ENCODE results near the gene ARF1.
"Not testable (repeated sequence)": the region's sequence is repeated elsewhere in the genome, so short reads cannot be mapped to it uniquely, and the experiment has no call there.

Gene ARF1

GRCh38 chr1:228102791-228103620 lies 20.5 kb downstream of the ARF1 start, which contains the start of gene C1orf35:
Gene C1orf35, minus strand, starts transcription at chr1:228103325. Its CDS starts 98 bp downstream, at chr1:228103227.
- DNase-seq (ENCODE audit: low spot score) = peak; percentile 99

GRCh38 chr1:228104526-228105269 lies 22.2 kb downstream of the ARF1 start:
- DNase-seq (ENCODE audit: low spot score) = no peak

GRCh38 chr1:228105270-228105995 lies 22.9 kb downstream of the ARF1 start:
- DNase-seq (ENCODE audit: low spot score) = no peak

GRCh38 chr1:228105996-228106799 lies 23.7 kb downstream of the ARF1 start:
- DNase-seq (ENCODE audit: low spot score) = no peak

GRCh38 chr1:228106800-228107054 lies 24.2 kb downstream of the ARF1 start:
- no peak for DNase-seq (ENCODE audit: low spot score)

- DNase-seq (ENCODE audit: low spot score) = no peak
Observed at GRCh38 chr1:228107636-228108035, 25.1 kb downstream of the ARF1 start.

GRCh38 chr1:228108055-228108690 lies 25.7 kb downstream of the ARF1 start:
- DNase-seq (ENCODE audit: low spot score) = no peak

GRCh38 chr1:228108742-228109072 lies 26.2 kb downstream of the ARF1 start:
- DNase-seq (ENCODE audit: low spot score) = no peak

GRCh38 chr1:228109073-228109961 lies 26.8 kb downstream of the ARF1 start, which contains the start of gene MRPL55:
Gene MRPL55, minus strand, starts transcription at chr1:228109299. Its CDS starts 1,039 bp downstream, at chr1:228108260.
- DNase-seq (ENCODE audit: low spot score) = peak; percentile 97

GRCh38 chr1:228109962-228110488 lies 27.5 kb downstream of the ARF1 start:
- DNase-seq (ENCODE audit: low spot score) = peak; percentile 47

GRCh38 chr1:228110556-228110955 lies 28.0 kb downstream of the ARF1 start:
- DNase-seq (ENCODE audit: low spot score) = no peak

- DNase-seq (ENCODE audit: low spot score) = not testable (repeated sequence)
Observed at GRCh38 chr1:228111315-228111714, 28.8 kb downstream of the ARF1 start.

- DNase-seq (ENCODE audit: low spot score) = no peak
Observed at GRCh38 chr1:228112167-228112566, 29.7 kb downstream of the ARF1 start.

- no peak for DNase-seq (ENCODE audit: low spot score)
Observed at GRCh38 chr1:228112617-228113016, 30.1 kb downstream of the ARF1 start.

- DNase-seq (ENCODE audit: low spot score) = no peak
Observed at GRCh38 chr1:228114827-228115226, 32.3 kb downstream of the ARF1 start.

- no peak for DNase-seq (ENCODE audit: low spot score)
Observed at GRCh38 chr1:228117335-228117734, 34.8 kb downstream of the ARF1 start.

GRCh38 chr1:228118040-228118439 lies 35.5 kb downstream of the ARF1 start:
- no peak for DNase-seq (ENCODE audit: low spot score)

- DNase-seq (ENCODE audit: low spot score) = no peak
Observed at GRCh38 chr1:228120351-228120750, 37.8 kb downstream of the ARF1 start.

- no peak for DNase-seq (ENCODE audit: low spot score)
Observed at GRCh38 chr1:228120857-228121489, 38.5 kb downstream of the ARF1 start.

Data from AG08396 (cell line).